Measurements from ENCODE around the gene IRF2BPL. TPM values are rescaled to one million over a fixed set of nuclear protein-coding genes. Genes with fewer than 3 reads are reported as not detected.

IRF2BPL gene
- total RNA-seq, 1 experiment from 2014 or later, result 83.3 TPM

DNA sequence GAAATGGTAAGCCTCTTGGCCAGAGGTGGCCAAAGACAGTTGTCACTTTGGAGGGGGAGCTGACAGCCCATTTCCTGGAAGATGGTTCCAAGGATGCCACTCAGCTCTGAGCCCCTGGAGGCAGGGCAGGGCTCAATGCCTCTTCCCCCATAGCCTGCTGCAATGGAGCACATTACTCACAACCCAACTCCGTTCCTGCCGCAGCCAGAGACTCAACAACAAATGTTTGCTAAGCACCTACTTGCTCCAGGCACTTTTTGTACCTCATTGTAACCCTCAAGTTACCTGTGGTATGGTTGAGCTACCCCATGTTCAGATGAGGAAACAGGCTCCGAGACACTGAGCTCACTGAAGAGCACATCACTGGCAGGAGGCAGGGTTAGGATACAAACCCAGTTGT, 19.5 kb downstream of the IRF2BPL start:
- ATAC-seq (no peak), DNase-seq (ENCODE audit: low read depth, low spot score) (no peak)
- H3K4me3 ChIP-seq (ENCODE audit: low read depth in 2 of 2, low read length in 2 of 2), result no peak overlapping the region
- H3K36me3 ChIP-seq (ENCODE audit: control insufficient read depth, insufficient read depth, low read length), result no peaks in the 10 kb centered on the region
- TF ChIP-seq, protein P1, sequence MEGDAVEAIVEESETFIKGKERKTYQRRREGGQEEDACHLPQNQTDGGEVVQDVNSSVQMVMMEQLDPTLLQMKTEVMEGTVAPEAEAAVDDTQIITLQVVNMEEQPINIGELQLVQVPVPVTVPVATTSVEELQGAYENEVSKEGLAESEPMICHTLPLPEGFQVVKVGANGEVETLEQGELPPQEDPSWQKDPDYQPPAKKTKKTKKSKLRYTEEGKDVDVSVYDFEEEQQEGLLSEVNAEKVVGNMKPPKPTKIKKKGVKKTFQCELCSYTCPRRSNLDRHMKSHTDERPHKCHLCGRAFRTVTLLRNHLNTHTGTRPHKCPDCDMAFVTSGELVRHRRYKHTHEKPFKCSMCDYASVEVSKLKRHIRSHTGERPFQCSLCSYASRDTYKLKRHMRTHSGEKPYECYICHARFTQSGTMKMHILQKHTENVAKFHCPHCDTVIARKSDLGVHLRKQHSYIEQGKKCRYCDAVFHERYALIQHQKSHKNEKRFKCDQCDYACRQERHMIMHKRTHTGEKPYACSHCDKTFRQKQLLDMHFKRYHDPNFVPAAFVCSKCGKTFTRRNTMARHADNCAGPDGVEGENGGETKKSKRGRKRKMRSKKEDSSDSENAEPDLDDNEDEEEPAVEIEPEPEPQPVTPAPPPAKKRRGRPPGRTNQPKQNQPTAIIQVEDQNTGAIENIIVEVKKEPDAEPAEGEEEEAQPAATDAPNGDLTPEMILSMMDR (IDR thresholded peaks at IDR 0.05), result no peak
- TF ChIP-seq SIN3A (IDR thresholded peaks at IDR 0.05; ENCODE audit: borderline replicate concordance, insufficient read depth, low read depth, low read length), result no peak
- no peak for TF ChIP-seq POLR2AphosphoS5 (IDR thresholded peaks at IDR 0.05; ENCODE audit: low read depth, low read length)
- TF ChIP-seq TCF7L2 (IDR thresholded peaks at IDR 0.05; ENCODE audit: low read depth, low read length), result no peak
- TF ChIP-seq, protein P2, sequence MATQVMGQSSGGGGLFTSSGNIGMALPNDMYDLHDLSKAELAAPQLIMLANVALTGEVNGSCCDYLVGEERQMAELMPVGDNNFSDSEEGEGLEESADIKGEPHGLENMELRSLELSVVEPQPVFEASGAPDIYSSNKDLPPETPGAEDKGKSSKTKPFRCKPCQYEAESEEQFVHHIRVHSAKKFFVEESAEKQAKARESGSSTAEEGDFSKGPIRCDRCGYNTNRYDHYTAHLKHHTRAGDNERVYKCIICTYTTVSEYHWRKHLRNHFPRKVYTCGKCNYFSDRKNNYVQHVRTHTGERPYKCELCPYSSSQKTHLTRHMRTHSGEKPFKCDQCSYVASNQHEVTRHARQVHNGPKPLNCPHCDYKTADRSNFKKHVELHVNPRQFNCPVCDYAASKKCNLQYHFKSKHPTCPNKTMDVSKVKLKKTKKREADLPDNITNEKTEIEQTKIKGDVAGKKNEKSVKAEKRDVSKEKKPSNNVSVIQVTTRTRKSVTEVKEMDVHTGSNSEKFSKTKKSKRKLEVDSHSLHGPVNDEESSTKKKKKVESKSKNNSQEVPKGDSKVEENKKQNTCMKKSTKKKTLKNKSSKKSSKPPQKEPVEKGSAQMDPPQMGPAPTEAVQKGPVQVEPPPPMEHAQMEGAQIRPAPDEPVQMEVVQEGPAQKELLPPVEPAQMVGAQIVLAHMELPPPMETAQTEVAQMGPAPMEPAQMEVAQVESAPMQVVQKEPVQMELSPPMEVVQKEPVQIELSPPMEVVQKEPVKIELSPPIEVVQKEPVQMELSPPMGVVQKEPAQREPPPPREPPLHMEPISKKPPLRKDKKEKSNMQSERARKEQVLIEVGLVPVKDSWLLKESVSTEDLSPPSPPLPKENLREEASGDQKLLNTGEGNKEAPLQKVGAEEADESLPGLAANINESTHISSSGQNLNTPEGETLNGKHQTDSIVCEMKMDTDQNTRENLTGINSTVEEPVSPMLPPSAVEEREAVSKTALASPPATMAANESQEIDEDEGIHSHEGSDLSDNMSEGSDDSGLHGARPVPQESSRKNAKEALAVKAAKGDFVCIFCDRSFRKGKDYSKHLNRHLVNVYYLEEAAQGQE (IDR thresholded peaks at IDR 0.05; ENCODE audit: insufficient read depth in 1 of 2, low read depth in 2 of 2, low read length in 1 of 2), result no peak
- no TSS peak for BruUV-seq (replicated peaks)
- intact Hi-C loops (cut with micrococcal nuclease; ENCODE audit: unreplicated experiment) (no loop called here), in situ Hi-C loops (cut with HindIII; ENCODE audit: low pct_unique_long_range_greater_than_20kb, low sequenced_read_pairs) (no loop called here)
- peaks cover 3% of the 10 kb centered on the region for H3K4me1 ChIP-seq (ENCODE audit: control insufficient read depth, insufficient read depth, low read length)
- POLR2A ChIA-PET, result no interaction called here
- CTCF ChIA-PET, result interaction anchor here (0.6 to 0.8 kb wide), 2 partner anchors 136 to 256 kb away, joined by 3 to 8 read pairs; no protein-coding TSS in a partner anchor
- no peak overlapping the region for H3K27ac ChIP-seq (ENCODE audit: low read length)
- no peaks in the 10 kb centered on the region for H3K27me3 ChIP-seq (ENCODE audit: control insufficient read depth, insufficient read depth, low read length)
- H3K9me3 ChIP-seq (ENCODE audit: control insufficient read depth, insufficient read depth, low read depth, low read length), result no peaks in the 10 kb centered on the region

DNA sequence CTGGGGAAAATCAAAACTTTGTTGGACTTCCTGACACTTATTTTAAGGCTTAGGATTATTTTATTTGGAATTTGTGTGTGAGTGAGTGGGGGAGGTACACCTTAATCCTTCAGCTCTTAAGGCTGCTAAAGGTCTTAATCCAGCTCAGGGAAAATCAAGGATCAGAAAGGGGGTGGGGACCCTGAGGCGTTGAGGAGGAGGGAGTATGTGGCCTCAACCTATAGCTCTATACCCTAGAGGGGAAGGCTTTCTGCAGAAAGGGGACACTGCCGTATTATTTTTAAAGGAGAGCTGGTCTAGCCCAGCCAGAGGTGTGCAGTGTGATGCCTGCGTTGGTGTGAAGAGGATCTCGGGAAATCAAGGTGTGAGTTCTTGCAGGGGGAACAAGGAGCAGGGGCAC, 20.0 kb downstream of the IRF2BPL start:
- ChIA-PET POLR2A (no interaction called here), CTCF (interaction anchor here (0.8 kb wide), 1 partner anchor 135 kb away, joined by 3 read pairs; no protein-coding TSS in a partner anchor)
- ATAC-seq (no peak), DNase-seq (ENCODE audit: low read depth, low spot score) (no peak)
- Histone ChIP-seq H3K27me3 (ENCODE audit: control insufficient read depth, insufficient read depth, low read length) (no peaks in the 10 kb centered on the region), H3K4me1 (ENCODE audit: control insufficient read depth, insufficient read depth, low read length) (peaks cover 3% of the 10 kb centered on the region), H3K4me3 (ENCODE audit: low read depth in 2 of 2, low read length in 2 of 2) (no peak overlapping the region), H3K27ac (ENCODE audit: low read length) (no peak overlapping the region), H3K9me3 (ENCODE audit: control insufficient read depth, insufficient read depth, low read depth, low read length) (no peaks in the 10 kb centered on the region), H3K36me3 (ENCODE audit: control insufficient read depth, insufficient read depth, low read length) (no peaks in the 10 kb centered on the region)
- in situ Hi-C loops (cut with HindIII; ENCODE audit: low pct_unique_long_range_greater_than_20kb, low sequenced_read_pairs), result no loop called here
- BruUV-seq (replicated peaks), result no TSS peak
- intact Hi-C loops (cut with micrococcal nuclease; ENCODE audit: unreplicated experiment), result no loop called here
- no peak for TF ChIP-seq POLR2AphosphoS5 (IDR thresholded peaks at IDR 0.05; ENCODE audit: low read depth, low read length)
- no peak for TF ChIP-seq TCF7L2 (IDR thresholded peaks at IDR 0.05; ENCODE audit: low read depth, low read length)
- TF ChIP-seq SIN3A (IDR thresholded peaks at IDR 0.05; ENCODE audit: borderline replicate concordance, insufficient read depth, low read depth, low read length), result no peak
- TF ChIP-seq, protein P2 (IDR thresholded peaks at IDR 0.05; ENCODE audit: insufficient read depth in 1 of 2, low read depth in 2 of 2, low read length in 1 of 2), result no peak
- TF ChIP-seq, protein P1 (IDR thresholded peaks at IDR 0.05), result no peak

All from Panc1 (cell line).